ENCODE measurements around the gene TASP1.

- no peak for TF ChIP-seq CTCF (IDR thresholded peaks at IDR 0.05)
- TF ChIP-seq POLR2A (IDR thresholded peaks at IDR 0.05), result no peak
Measured at GRCh38 chr20:13420625-13421024, 218.1 kb downstream of the TASP1 start.
